GM21423 (cell line): ENCODE data around the gene MRPS10.

Experiments used
- ATAC-seq: cut with Tn5 transposase; IDR thresholded peaks from one replicate; pipeline ENCODE4 v1.9.1; 2021; ENCODE audit warnings: mild to moderate bottlenecking, moderate library complexity; ENCODE audit not compliant: unreplicated experiment

MRPS10 gene

GRCh38 chr6:42217519-42218367 is at the start of gene MRPS10:
Gene MRPS10, minus strand, starts transcription at chr6:42217861. Its CDS starts 12 bp downstream, at chr6:42217849.
- ATAC-seq: peak; percentile 97

GRCh38 chr6:42266538-42266937 is 48.9 kb upstream of the MRPS10 start:
- no peak for ATAC-seq

- ATAC-seq: no peak
Measured at GRCh38 chr6:42264852-42265390, 47.3 kb upstream of the MRPS10 start.

- ATAC-seq: no peak
Measured at GRCh38 chr6:42264162-42264851, 46.6 kb upstream of the MRPS10 start.

- ATAC-seq: no peak
Measured at GRCh38 chr6:42263165-42263728, 45.6 kb upstream of the MRPS10 start.

GRCh38 chr6:42260972-42261371 is 43.3 kb upstream of the MRPS10 start:
- ATAC-seq: no peak

- no peak for ATAC-seq
Measured at GRCh38 chr6:42260396-42260888, 42.8 kb upstream of the MRPS10 start.

- no peak for ATAC-seq
Measured at GRCh38 chr6:42259841-42260395, 42.3 kb upstream of the MRPS10 start.

- no peak for ATAC-seq
Measured at GRCh38 chr6:42259286-42259685, 41.6 kb upstream of the MRPS10 start.

- no peak for ATAC-seq
Measured at GRCh38 chr6:42257614-42258013, 40.0 kb upstream of the MRPS10 start.

- ATAC-seq: no peak
Measured at GRCh38 chr6:42257063-42257462, 39.4 kb upstream of the MRPS10 start.

- no peak for ATAC-seq
Measured at GRCh38 chr6:42255050-42255449, 37.4 kb upstream of the MRPS10 start.

GRCh38 chr6:42254505-42254904 is 36.8 kb upstream of the MRPS10 start:
- ATAC-seq: no peak

- ATAC-seq: no peak
Measured at GRCh38 chr6:42251911-42252637, 34.4 kb upstream of the MRPS10 start.

GRCh38 chr6:42251500-42251899 is 33.8 kb upstream of the MRPS10 start:
- ATAC-seq: no peak

- no peak for ATAC-seq
Measured at GRCh38 chr6:42250274-42250931, 32.7 kb upstream of the MRPS10 start.

GRCh38 chr6:42249279-42249678 is 31.6 kb upstream of the MRPS10 start:
- ATAC-seq: no peak

- no peak for ATAC-seq
Measured at GRCh38 chr6:42243046-42243445, 25.4 kb upstream of the MRPS10 start.

- ATAC-seq: no peak
Measured at GRCh38 chr6:42241915-42242314, 24.3 kb upstream of the MRPS10 start.
